HG02970 (cell line): ENCODE results near the gene GAS2L2.

Experiments
- ATAC-seq: cut with Tn5 transposase; IDR thresholded peaks from one replicate; pipeline ENCODE4 v1.9.1; 2021; ENCODE audit warnings: mild to moderate bottlenecking, moderate library complexity, moderate number of reproducible peaks; ENCODE audit not compliant: unreplicated experiment, low FRiP score

The GAS2L2 gene

GRCh38 chr17:35752945-35753764 lies at the start of gene GAS2L2:
TSS of gene GAS2L2 (minus strand) at chr17:35753239. CDS start at chr17:35752850, 389 bp downstream.
- no peak for ATAC-seq

GRCh38 chr17:35801583-35802224 lies 48.7 kb upstream of the GAS2L2 start:
- no peak for ATAC-seq

GRCh38 chr17:35799942-35800341 lies 46.9 kb upstream of the GAS2L2 start:
- ATAC-seq: no peak

- no peak for ATAC-seq
Measured at GRCh38 chr17:35797918-35798317, 44.9 kb upstream of the GAS2L2 start.

GRCh38 chr17:35797370-35797769 lies 44.3 kb upstream of the GAS2L2 start:
- ATAC-seq: no peak

GRCh38 chr17:35796942-35797341 lies 43.9 kb upstream of the GAS2L2 start:
- ATAC-seq: no peak

- ATAC-seq: no peak
Measured at GRCh38 chr17:35795871-35796265, 42.8 kb upstream of the GAS2L2 start.

GRCh38 chr17:35795007-35795870 lies 42.2 kb upstream of the GAS2L2 start, which contains the start of gene MMP28:
TSS of gene MMP28 (minus strand) at chr17:35795641. CDS start at chr17:35795377, 264 bp downstream.
- no peak for ATAC-seq

- ATAC-seq: no peak
Measured at GRCh38 chr17:35793257-35793656, 40.2 kb upstream of the GAS2L2 start.

- ATAC-seq: no peak
Measured at GRCh38 chr17:35791681-35792350, 38.8 kb upstream of the GAS2L2 start.

GRCh38 chr17:35790841-35791240 lies 37.8 kb upstream of the GAS2L2 start:
- no peak for ATAC-seq

- no peak for ATAC-seq
Measured at GRCh38 chr17:35788477-35789368, 35.7 kb upstream of the GAS2L2 start.

GRCh38 chr17:35786941-35787432 lies 33.9 kb upstream of the GAS2L2 start:
- no peak for ATAC-seq

GRCh38 chr17:35784895-35785294 lies 31.9 kb upstream of the GAS2L2 start:
- no peak for ATAC-seq

- no peak for ATAC-seq
Measured at GRCh38 chr17:35780950-35781349, 27.9 kb upstream of the GAS2L2 start.

- ATAC-seq: no peak
Measured at GRCh38 chr17:35778641-35779196, 25.7 kb upstream of the GAS2L2 start.

- ATAC-seq: no peak
Measured at GRCh38 chr17:35775583-35775982, 22.5 kb upstream of the GAS2L2 start.

- no peak for ATAC-seq
Measured at GRCh38 chr17:35775039-35775438, 22.0 kb upstream of the GAS2L2 start.

- no peak for ATAC-seq
Measured at GRCh38 chr17:35774499-35774898, 21.5 kb upstream of the GAS2L2 start.
